Raji (cell line): ENCODE measurements around the gene MTF1.

Experiments used
- POLR2A ChIP-seq: IDR thresholded peaks from 2 replicates; pipeline ENCODE4 v1.6.1; 2011; ENCODE audit warnings: low read depth, low read length, control low read depth; ENCODE audit not compliant: insufficient read depth

The MTF1 gene

GRCh38 chr1:37867784-37868183 lies 8.4 kb upstream of the MTF1 start:
- TF ChIP-seq POLR2A, result no peak

GRCh38 chr1:37866491-37866890 lies 7.1 kb upstream of the MTF1 start:
- no peak for TF ChIP-seq POLR2A

- TF ChIP-seq POLR2A, result no peak
Measured at GRCh38 chr1:37865348-37866120, 6.1 kb upstream of the MTF1 start.

GRCh38 chr1:37862330-37862729 lies 2.9 kb upstream of the MTF1 start:
- TF ChIP-seq POLR2A, result no peak

- no peak for TF ChIP-seq POLR2A
Measured at GRCh38 chr1:37861151-37861550, 1.8 kb upstream of the MTF1 start.

- no peak for TF ChIP-seq POLR2A
Measured at GRCh38 chr1:37860346-37860666, 914 bp upstream of the MTF1 start.

- no peak for TF ChIP-seq POLR2A
Measured at GRCh38 chr1:37858931-37859506, 373 bp downstream of the MTF1 start.

GRCh38 chr1:37854406-37854805 lies 5.0 kb downstream of the MTF1 start:
- TF ChIP-seq POLR2A, result no peak

- no peak for TF ChIP-seq POLR2A
Measured at GRCh38 chr1:37853157-37853556, 6.2 kb downstream of the MTF1 start.

- no peak for TF ChIP-seq POLR2A
Measured at GRCh38 chr1:37851782-37852210, 7.6 kb downstream of the MTF1 start.

- TF ChIP-seq POLR2A, result no peak
Measured at GRCh38 chr1:37851262-37851661, 8.1 kb downstream of the MTF1 start.

GRCh38 chr1:37850352-37850955 lies 8.9 kb downstream of the MTF1 start:
- TF ChIP-seq POLR2A, result no peak

- no peak for TF ChIP-seq POLR2A
Measured at GRCh38 chr1:37849480-37849879, 9.9 kb downstream of the MTF1 start.

- no peak for TF ChIP-seq POLR2A
Measured at GRCh38 chr1:37846647-37847339, 12.6 kb downstream of the MTF1 start.

GRCh38 chr1:37845786-37846185 lies 13.6 kb downstream of the MTF1 start:
- no peak for TF ChIP-seq POLR2A
